BLaER1 treated with 17β-estradiol and CSF1 and Interleukin-3, amounts not matched to agents 10 nM and 100 nM (cell line): Measurements from ENCODE around the gene KRTAP5-4.
"Not testable (repeated sequence)": the region's sequence is repeated elsewhere in the genome, so short reads cannot be mapped to it uniquely, and the experiment has no call there.

Experiments used
- H3K27ac ChIP-seq, 11 experiments: shearing (Covaris generic); formaldehyde crosslinking; 2 replicates each; pipeline ENCODE4 v1.8.1; 2022
- H3K27me3 ChIP-seq, 11 experiments: shearing (Covaris generic); formaldehyde crosslinking; 2 replicates each; pipeline ENCODE4 v1.8.1; 2022
- H3K36me3 ChIP-seq, 11 experiments: shearing (Covaris generic); formaldehyde crosslinking; 2 replicates each; pipeline ENCODE4 v1.8.1; 2022
- H3K4me1 ChIP-seq, 10 experiments: shearing (Covaris generic); formaldehyde crosslinking; 2 replicates each; pipeline ENCODE4 v1.8.1; 2022
- H3K4me2 ChIP-seq, 11 experiments: shearing (Covaris generic); formaldehyde crosslinking; 2 replicates each; pipeline ENCODE4 v1.8.1; 2022
- H3K4me3 ChIP-seq, 10 experiments: shearing (Covaris generic); formaldehyde crosslinking; 2 replicates each; pipeline ENCODE4 v1.8.1; 2022
- H3K9ac ChIP-seq, 11 experiments: shearing (Covaris generic); formaldehyde crosslinking; 2 replicates each; pipeline ENCODE4 v1.8.1; 2022
- H3K9me3 ChIP-seq, 11 experiments: shearing (Covaris generic); formaldehyde crosslinking; replicated peaks in 1 of 11; 2 replicates each; pipeline ENCODE4 v1.8.1; 2022
- H4K20me1 ChIP-seq, 11 experiments: shearing (Covaris generic); formaldehyde crosslinking; 2 replicates each; pipeline ENCODE4 v1.8.1; 2022
- Cebpa-rat ChIP-seq, 11 experiments: shearing (Covaris generic); IDR thresholded peaks; 2 replicates each; pipeline ENCODE4 v1.8.1; 2022

The KRTAP5-4 gene

GRCh38 chr11:1629326-1630185 lies 7.6 kb upstream of the KRTAP5-4 start, which contains the start of gene KRTAP5-5:
TSS of gene KRTAP5-5 (plus strand) at chr11:1629775. CDS start at chr11:1629841, 66 bp downstream.
- H3K9me3 ChIP-seq = no peaks in the 10 kb centered on the region
- H4K20me1 ChIP-seq = no peaks in the 10 kb centered on the region; a peak in 1 of 22 replicates
- no peak within 1 kb of the TSS for H3K9ac ChIP-seq
- H3K4me2 ChIP-seq = peak within 1 kb of the TSS in 5 of 11 experiments; percentile 0 to 36 (median 9); a peak in 4 of 22 replicates
- no peak for TF ChIP-seq Cebpa-rat (IDR thresholded peaks at IDR 0.05)
- H3K4me1 ChIP-seq = peaks cover 0 to 16% (median 4%) of the 10 kb centered on the region in 10 experiments; a peak in 9 of 20 replicates
- no peak within 1 kb of the TSS for H3K4me3 ChIP-seq
- no peaks in the 10 kb centered on the region for H3K36me3 ChIP-seq
- no peak within 1 kb of the TSS for H3K27ac ChIP-seq
- peaks cover 0 to 11% (median 0%) of the 10 kb centered on the region in 11 experiments; a peak in 3 of 22 replicates for H3K27me3 ChIP-seq

GRCh38 chr11:1628506-1629325 lies 6.8 kb upstream of the KRTAP5-4 start:
- Histone ChIP-seq H3K4me1 (peaks cover 0 to 16% (median 4%) of the 10 kb centered on the region in 10 experiments; a peak in 9 of 20 replicates), H3K36me3 (no peaks in the 10 kb centered on the region), H3K27me3 (peaks cover 0 to 11% (median 0%) of the 10 kb centered on the region in 11 experiments; a peak in 3 of 22 replicates), H3K9me3 (no peaks in the 10 kb centered on the region), H4K20me1 (no peaks in the 10 kb centered on the region; a peak in 1 of 22 replicates), H3K9ac (no peak overlapping the region), H3K4me2 (peak overlapping the region in 5 of 11 experiments; percentile 0 to 36 (median 9); a peak in 4 of 22 replicates), H3K4me3 (no peak overlapping the region), H3K27ac (no peak overlapping the region)
- no peak for TF ChIP-seq Cebpa-rat (IDR thresholded peaks at IDR 0.05)

- H3K4me1 ChIP-seq = peaks cover 0 to 9% (median 1%) of the 10 kb centered on the region in 10 experiments; a peak in 5 of 20 replicates
- no peaks in the 10 kb centered on the region for H3K36me3 ChIP-seq
- no peak overlapping the region for H3K27ac ChIP-seq
- no peaks in the 10 kb centered on the region for H3K9me3 ChIP-seq
- H4K20me1 ChIP-seq = no peaks in the 10 kb centered on the region; a peak in 1 of 22 replicates
- no peak overlapping the region for H3K4me2 ChIP-seq
- TF ChIP-seq Cebpa-rat (IDR thresholded peaks at IDR 0.05) = no peak
- H3K4me3 ChIP-seq = no peak overlapping the region
- no peak overlapping the region for H3K9ac ChIP-seq
- peaks cover 0 to 4% (median 0%) of the 10 kb centered on the region in 11 experiments; a peak in 3 of 22 replicates for H3K27me3 ChIP-seq
Measured at GRCh38 chr11:1625541-1625940, 3.6 kb upstream of the KRTAP5-4 start.

- Histone ChIP-seq H3K9ac (no peak overlapping the region), H3K27ac (no peak overlapping the region), H3K4me1 (peaks cover 2 to 13% (median 4%) of the 10 kb centered on the region in 10 experiments; a peak in 17 of 20 replicates), H3K27me3 (peaks cover 0 to 3% (median 0%) of the 10 kb centered on the region in 11 experiments; a peak in 1 of 22 replicates), H3K4me2 (no peak overlapping the region), H3K4me3 (no peak overlapping the region), H4K20me1 (no peaks in the 10 kb centered on the region; a peak in 1 of 22 replicates), H3K9me3 (no peaks in the 10 kb centered on the region), H3K36me3 (no peaks in the 10 kb centered on the region)
- TF ChIP-seq Cebpa-rat (IDR thresholded peaks at IDR 0.05) = no peak
Measured at GRCh38 chr11:1624621-1625020, 2.7 kb upstream of the KRTAP5-4 start.

GRCh38 chr11:1623716-1624115 lies 1.8 kb upstream of the KRTAP5-4 start:
- no peak overlapping the region for H3K4me3 ChIP-seq
- no peak overlapping the region for H3K4me2 ChIP-seq
- 0 out of 22 replicates have a peak, but pooled peaks cover 0 to under 1% (median 0%) of the 10 kb centered on the region in 11 experiments for H3K9me3 ChIP-seq
- H4K20me1 ChIP-seq = no peaks in the 10 kb centered on the region; a peak in 1 of 22 replicates
- no peak overlapping the region for H3K9ac ChIP-seq
- H3K27ac ChIP-seq = no peak overlapping the region
- no peak for TF ChIP-seq Cebpa-rat (IDR thresholded peaks at IDR 0.05)
- peaks cover 8 to 12% (median 9%) of the 10 kb centered on the region in 10 experiments; a peak in 19 of 20 replicates for H3K4me1 ChIP-seq
- peaks cover 0 to 3% (median 0%) of the 10 kb centered on the region in 11 experiments; a peak in 1 of 22 replicates for H3K27me3 ChIP-seq
- H3K36me3 ChIP-seq = no peaks in the 10 kb centered on the region

GRCh38 chr11:1619449-1619848 lies 2.5 kb downstream of the KRTAP5-4 start:
- peak overlapping the region; percentile 17 to 68 (median 39); a peak in 20 of 22 replicates for H3K4me2 ChIP-seq

GRCh38 chr11:1618231-1618630 lies 3.7 kb downstream of the KRTAP5-4 start:
- H3K4me1 ChIP-seq = peaks cover 8 to 12% (median 9%) of the 10 kb centered on the region in 10 experiments; a peak in 19 of 20 replicates
- H3K27me3 ChIP-seq = no peaks in the 10 kb centered on the region
- H3K36me3 ChIP-seq = no peaks in the 10 kb centered on the region
- H3K4me3 ChIP-seq = no peak overlapping the region
- no peak overlapping the region for H3K9ac ChIP-seq
- H3K27ac ChIP-seq = no peak overlapping the region
- H3K4me2 ChIP-seq = no peak overlapping the region
- H4K20me1 ChIP-seq = no peaks in the 10 kb centered on the region
- H3K9me3 ChIP-seq = peaks cover 0 to 18% (median 10%) of the 10 kb centered on the region in 11 experiments; a peak in 12 of 22 replicates
- TF ChIP-seq Cebpa-rat (IDR thresholded peaks at IDR 0.05) = no peak

More at GRCh38 chr11:1619449-1619848, 2.5 kb downstream of the KRTAP5-4 start:
- Histone ChIP-seq H3K27ac (peak overlapping the region in 2 of 11 experiments; percentile 29 to 33; a peak in 2 of 22 replicates), H3K36me3 (no peaks in the 10 kb centered on the region), H3K4me3 (no peak overlapping the region), H3K4me1 (peaks cover 8 to 10% (median 9%) of the 10 kb centered on the region in 10 experiments; a peak in 19 of 20 replicates), H4K20me1 (no peaks in the 10 kb centered on the region; a peak in 1 of 22 replicates), H3K27me3 (no peaks in the 10 kb centered on the region), H3K9me3 (peaks cover 0 to 18% (median 10%) of the 10 kb centered on the region in 11 experiments; a peak in 12 of 22 replicates), H3K9ac (no peak overlapping the region)
- TF ChIP-seq Cebpa-rat (IDR thresholded peaks at IDR 0.05) = no peak

GRCh38 chr11:1608363-1608762 lies 13.6 kb downstream of the KRTAP5-4 start, which contains the start of gene KRTAP5-3:
TSS of gene KRTAP5-3 (minus strand) at chr11:1608463. CDS start at chr11:1608385, 78 bp downstream.
- Histone ChIP-seq H3K4me3 (no peak within 1 kb of the TSS), H3K27ac (no peak within 1 kb of the TSS), H3K9me3 (peaks cover 3 to 14% (median 11%) of the 10 kb centered on the region in 11 experiments; a peak in 10 of 22 replicates), H3K4me1 (peaks cover 6 to 27% (median 11%) of the 10 kb centered on the region in 10 experiments; a peak in 17 of 20 replicates), H3K36me3 (no peaks in the 10 kb centered on the region), H3K4me2 (peak within 1 kb of the TSS in 7 of 11 experiments; percentile 10 to 28 (median 23); a peak in 7 of 22 replicates), H4K20me1 (no peaks in the 10 kb centered on the region), H3K9ac (no peak within 1 kb of the TSS), H3K27me3 (peaks cover 0 to 9% (median 0%) of the 10 kb centered on the region in 11 experiments; a peak in 4 of 22 replicates)
- no peak for TF ChIP-seq Cebpa-rat (IDR thresholded peaks at IDR 0.05)

- peak overlapping the region in 7 of 11 experiments; percentile 10 to 28 (median 23); a peak in 6 of 22 replicates for H3K4me2 ChIP-seq
- H3K9ac ChIP-seq = not testable (repeated sequence)
Measured at GRCh38 chr11:1607901-1608300, 14.0 kb downstream of the KRTAP5-4 start.

GRCh38 chr11:1607156-1607845 lies 14.6 kb downstream of the KRTAP5-4 start:
- H3K4me1 ChIP-seq = peaks cover 6 to 27% (median 11%) of the 10 kb centered on the region in 10 experiments; a peak in 17 of 20 replicates
- 0 out of 22 replicates have a peak overlapping the region, but pooled peaks of 1 of the 11 experiments have one; percentile 34 for H3K27ac ChIP-seq
- not testable (repeated sequence) for H4K20me1 ChIP-seq, H3K4me3 ChIP-seq, H3K9ac ChIP-seq, H3K36me3 ChIP-seq, H3K27me3 ChIP-seq
- H3K4me2 ChIP-seq = peak overlapping the region in 3 of 11 experiments; percentile 10 to 25 (median 23); a peak in 3 of 22 replicates
- H3K9me3 ChIP-seq = peaks cover 3 to 14% (median 11%) of the 10 kb centered on the region in 11 experiments; a peak in 10 of 22 replicates

More at GRCh38 chr11:1607901-1608300, 14.0 kb downstream of the KRTAP5-4 start:
- Histone ChIP-seq H3K9me3 (peaks cover 3 to 14% (median 11%) of the 10 kb centered on the region in 11 experiments; a peak in 10 of 22 replicates), H3K4me1 (peaks cover 6 to 27% (median 11%) of the 10 kb centered on the region in 10 experiments; a peak in 17 of 20 replicates)
- H3K27me3 ChIP-seq, H3K36me3 ChIP-seq, H4K20me1 ChIP-seq, H3K27ac ChIP-seq, H3K4me3 ChIP-seq: not testable (repeated sequence)

- Histone ChIP-seq H3K4me1 (peaks cover 6 to 27% (median 11%) of the 10 kb centered on the region in 10 experiments; a peak in 17 of 20 replicates), H3K4me2 (peak overlapping the region; percentile 4 to 53 (median 24); a peak in 13 of 22 replicates), H3K9me3 (peaks cover 2 to 12% (median 10%) of the 10 kb centered on the region in 11 experiments; a peak in 10 of 22 replicates), H3K27ac (peak overlapping the region in 7 of 11 experiments; percentile 25 to 55 (median 39); a peak in 12 of 22 replicates)
- not testable (repeated sequence) for H3K27me3 ChIP-seq, H3K4me3 ChIP-seq, H3K36me3 ChIP-seq, H4K20me1 ChIP-seq, H3K9ac ChIP-seq
Measured at GRCh38 chr11:1605923-1606322, 16.0 kb downstream of the KRTAP5-4 start.
